GM21576 (cell line): ENCODE results near the gene TPSAB1.

Experiments
- ATAC-seq: cut with Tn5 transposase; IDR thresholded peaks from one replicate; pipeline ENCODE4 v1.9.1; 2021; ENCODE audit warnings: mild to moderate bottlenecking, moderate library complexity; ENCODE audit not compliant: unreplicated experiment

TPSAB1 gene

DNA sequence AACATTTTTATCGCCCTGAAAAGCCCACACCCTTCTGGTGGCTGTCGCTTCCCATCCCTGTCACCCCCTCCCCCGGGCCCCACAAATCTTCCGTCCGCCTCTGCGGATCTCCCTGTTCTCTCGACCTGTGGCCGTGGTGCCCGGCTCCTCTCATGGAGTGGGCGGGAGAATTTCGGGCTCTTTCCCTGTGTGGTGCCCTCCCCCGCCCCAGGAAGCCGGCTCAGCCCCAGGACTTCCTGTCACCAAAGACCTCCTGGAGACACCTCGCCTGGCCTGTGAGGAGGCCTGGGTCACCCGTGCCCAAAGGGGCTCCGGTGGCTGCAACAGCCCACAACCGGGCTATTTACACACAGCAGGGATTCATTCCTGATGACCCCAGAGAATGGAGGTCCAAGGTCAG, 42.8 kb downstream of the TPSAB1 start:
- no peak for ATAC-seq

GRCh38 chr16:1283996-1284616, 43.6 kb downstream of the TPSAB1 start:
- no peak for ATAC-seq

- ATAC-seq, result no peak
These were observed 45.4 kb downstream of the TPSAB1 start for GRCh38 chr16:1285669-1286512.

DNA sequence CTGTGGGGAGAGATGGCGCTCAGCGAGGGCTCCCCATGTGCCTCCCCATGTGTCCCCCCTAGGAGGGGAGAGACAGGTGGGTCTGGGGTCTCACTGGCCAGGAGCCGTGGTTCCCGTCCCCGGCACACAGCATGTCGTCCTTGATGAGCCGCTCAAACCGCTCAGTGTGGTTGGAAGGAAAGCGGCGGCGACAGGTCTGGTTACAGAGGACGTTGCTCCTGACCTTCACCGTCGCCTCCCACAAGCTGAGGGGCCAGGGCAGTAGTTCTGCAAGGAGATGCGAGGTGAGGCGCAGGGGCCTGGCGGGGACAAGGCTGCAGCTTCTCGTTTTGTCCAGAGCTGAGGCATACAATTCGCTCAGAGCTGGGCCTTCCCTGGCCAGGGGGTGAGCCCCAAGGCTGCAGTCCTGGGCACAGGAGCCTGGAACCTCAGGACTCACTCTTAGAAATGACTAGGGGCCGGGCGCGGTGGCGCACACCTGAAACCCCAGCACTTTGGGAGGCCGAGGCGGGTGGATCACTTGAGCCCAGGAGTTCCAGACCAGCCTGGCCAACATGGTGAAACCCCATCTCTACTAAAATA, 46.1 kb downstream of the TPSAB1 start:
- no peak for ATAC-seq

DNA sequence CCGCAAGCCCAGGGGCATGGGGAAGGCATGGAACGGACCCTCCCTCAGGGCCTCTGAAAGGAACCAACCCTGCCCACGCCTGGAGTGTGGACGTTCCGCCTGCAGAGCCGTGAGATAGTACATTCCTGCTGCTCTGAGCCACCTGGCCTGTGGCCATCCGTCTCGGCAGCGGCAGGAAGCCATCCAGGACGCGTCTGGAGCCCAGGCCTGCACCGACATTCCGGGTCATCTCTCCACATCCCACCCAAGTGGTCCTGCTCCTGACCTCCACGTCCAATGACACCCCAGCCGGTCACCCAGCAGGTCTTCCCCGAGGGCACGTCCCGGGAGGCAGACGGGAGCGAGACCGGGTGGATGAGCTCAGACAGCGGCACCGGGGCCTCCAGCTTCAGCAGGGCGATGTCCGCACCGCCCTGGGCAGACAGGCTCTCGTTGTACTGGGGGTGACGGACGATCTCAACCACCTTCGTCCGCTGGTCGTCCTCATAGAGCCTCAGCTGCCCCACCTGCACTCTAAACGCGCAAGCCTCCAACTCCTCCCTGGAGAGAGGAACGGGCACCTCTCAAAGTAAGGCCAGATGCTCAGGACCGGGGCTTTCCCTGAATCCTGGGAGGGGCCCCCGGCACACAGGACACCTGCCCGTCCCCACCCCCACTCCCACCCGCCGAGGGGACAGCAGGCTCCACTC, 47.6 kb downstream of the TPSAB1 start:
- no peak for ATAC-seq

GRCh38 chr16:1288813-1289476, 48.4 kb downstream of the TPSAB1 start:
- no peak for ATAC-seq

DNA sequence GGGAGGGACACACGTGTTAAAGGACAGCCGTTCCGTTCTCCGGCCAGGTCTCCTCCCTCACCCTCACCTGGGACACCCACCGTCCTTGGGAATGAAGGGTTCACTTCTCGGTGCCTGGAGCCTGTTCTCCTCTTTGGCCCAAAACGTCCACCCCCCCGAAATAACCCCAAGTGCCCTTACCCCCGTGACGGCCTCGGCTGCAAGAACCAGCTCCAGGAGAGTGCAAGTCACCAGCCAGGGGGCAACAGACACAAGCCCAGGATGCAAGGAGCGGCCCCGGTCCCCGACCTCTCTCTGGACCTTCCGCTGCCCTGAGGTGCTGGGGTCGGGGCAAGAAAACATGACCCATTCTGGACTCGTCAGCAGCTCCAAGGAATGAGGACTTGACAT, 49.0 kb downstream of the TPSAB1 start:
- ATAC-seq, result no peak

- no peak for ATAC-seq
These were observed 49.6 kb downstream of the TPSAB1 start for GRCh38 chr16:1290063-1290501.

DNA sequence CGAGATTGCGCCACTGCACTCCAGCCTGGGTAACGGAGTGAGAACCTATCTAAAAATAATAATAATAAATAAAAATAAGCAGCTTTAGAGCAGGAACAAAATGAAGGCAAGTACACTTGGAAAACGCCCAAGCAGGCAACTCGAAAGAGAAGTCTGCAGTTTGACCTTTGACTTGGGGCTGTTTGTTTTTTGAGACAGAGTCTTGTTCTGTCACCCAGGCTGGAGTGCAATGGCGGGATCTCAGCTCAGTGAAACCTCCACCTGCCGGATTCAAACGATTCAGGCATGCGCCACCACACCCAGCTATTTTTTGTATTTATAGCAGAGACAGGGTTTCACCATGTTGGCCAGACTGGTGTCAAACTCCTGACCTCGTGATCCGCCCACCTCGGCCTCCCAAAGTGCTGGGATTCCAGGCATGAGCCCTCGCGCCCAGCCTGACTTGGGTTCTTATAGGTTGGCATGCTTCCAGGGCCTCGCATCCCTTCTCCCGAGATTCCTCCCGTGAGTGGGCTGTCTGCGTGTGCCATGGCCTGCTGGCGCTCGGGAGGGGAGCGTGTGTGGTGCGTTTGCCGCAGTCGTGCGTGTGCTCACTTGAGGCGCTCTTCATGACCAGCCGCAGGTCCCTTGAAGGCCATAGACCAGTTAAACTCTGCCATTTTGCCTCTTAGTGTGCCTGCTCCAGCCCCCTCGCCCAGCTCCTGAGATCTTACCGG, 50.5 kb downstream of the TPSAB1 start:
- ATAC-seq, result no peak

- ATAC-seq, result no peak
These were observed 51.1 kb downstream of the TPSAB1 start for GRCh38 chr16:1291576-1291974.
